ENCODE measurements around the gene IFNB1. TPM values are rescaled to one million over a fixed set of nuclear protein-coding genes. Genes with fewer than 3 reads are reported as not detected.

IFNB1 gene
- total RNA-seq, 1 experiment from 2014 or later = not detected

DNA sequence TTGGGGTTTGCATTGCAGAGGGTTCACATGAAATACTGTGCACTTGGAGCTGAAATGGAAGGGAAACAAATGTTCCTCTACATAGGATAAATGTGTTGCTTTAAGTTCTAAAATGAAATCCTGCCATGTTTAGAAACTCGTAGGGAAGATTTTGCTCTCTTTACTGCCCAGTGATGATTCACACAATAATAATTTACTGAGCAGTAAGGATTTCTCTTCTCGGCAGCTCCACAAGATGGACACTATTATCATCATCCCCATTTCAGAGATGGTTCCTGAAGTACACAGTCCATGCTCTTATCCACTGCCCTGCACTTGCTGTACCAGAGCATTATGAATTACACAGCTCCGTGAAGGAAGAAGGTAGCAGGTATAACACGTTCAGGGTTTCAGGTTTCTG is 50.4 kb downstream of the IFNB1 start:
- CTCF ChIA-PET = no interaction called here
- peaks cover 8% of the 10 kb centered on the region for H3K4me1 ChIP-seq (ENCODE audit: insufficient read depth, low read length)
- no peak for TF ChIP-seq CTCF (conservative IDR thresholded peaks at IDR 0.05; ENCODE audit: low read depth, low read length)
- TF ChIP-seq EZH2 (IDR thresholded peaks at IDR 0.05; ENCODE audit: low read length, unreplicated experiment) = no peak
- no peak for TF ChIP-seq EZH2phosphoT487 (IDR thresholded peaks at IDR 0.05; ENCODE audit: borderline replicate concordance, low read length)
- H4K20me1 ChIP-seq (ENCODE audit: low read length) = no peaks in the 10 kb centered on the region
- no peaks in the 10 kb centered on the region for H3F3A ChIP-seq (ENCODE audit: low read length, unreplicated experiment)
- H3K4me2 ChIP-seq (ENCODE audit: low read length) = peak overlapping the region; percentile 26; the same call in 1 of the 2 replicates
- intact Hi-C loops (cut with micrococcal nuclease) = no loop called here
- H3K27ac ChIP-seq (ENCODE audit: low read length) = no peak overlapping the region
- peak; percentile 65 for ATAC-seq
- peak overlapping the region; percentile 41 for H2AFZ ChIP-seq (ENCODE audit: low read length)
- no peak overlapping the region for H3K4me3 ChIP-seq (ENCODE audit: low read length)
- DNase-seq = peak; percentile 36
- no TSS peak for BruUV-seq (replicated peaks)
- no peak overlapping the region for H3K9ac ChIP-seq (ENCODE audit: low read length)
- H3K36me3 ChIP-seq (ENCODE audit: low read depth, low read length) = no peaks in the 10 kb centered on the region
- no peaks in the 10 kb centered on the region for H3K79me2 ChIP-seq (ENCODE audit: low read length)
- H3K27me3 ChIP-seq (ENCODE audit: low read length) = no peaks in the 10 kb centered on the region
- POLR2A ChIA-PET (ENCODE audit: unreplicated experiment) = no interaction called here
- H3K9me3 ChIP-seq (ENCODE audit: low read length) = no peaks in the 10 kb centered on the region
- no peaks in the 10 kb centered on the region for H3K9me2 ChIP-seq (replicated peaks; ENCODE audit: low read length)

Other genes starting within 250 kb of the IFNB1 start
- not detected in 2 replicates for gene HACD4, start 46.3 kb downstream of the IFNB1 start, total RNA-seq (2014; rRNA removed)
- not detected in 2 replicates for gene IFNW1, start 63.9 kb upstream of the IFNB1 start, total RNA-seq (2014; rRNA removed)
- not detected in 2 replicates for gene IFNA21, start 88.7 kb upstream of the IFNB1 start, total RNA-seq (2014; rRNA removed)
- not detected in 2 replicates for gene IFNA4, start 109.6 kb upstream of the IFNB1 start, total RNA-seq (2014; rRNA removed)
- gene IFNA7, start 124.3 kb upstream of the IFNB1 start, total RNA-seq (2014; rRNA removed) = not detected in 2 replicates
- not detected in 2 replicates for gene IFNA10, start 129.2 kb upstream of the IFNB1 start, total RNA-seq (2014; rRNA removed)
- not detected in 2 replicates for gene IFNA16, start 139.4 kb upstream of the IFNB1 start, total RNA-seq (2014; rRNA removed)
- not detected in 2 replicates for gene IFNA17, start 150.3 kb upstream of the IFNB1 start, total RNA-seq (2014; rRNA removed)
- not detected in 2 replicates for gene IFNA14, start 162.1 kb upstream of the IFNB1 start, total RNA-seq (2014; rRNA removed)
- gene IFNA5, start 227.4 kb upstream of the IFNB1 start, total RNA-seq (2014; rRNA removed) = not detected in 2 replicates

Measured in PC-3 (cell line).